Epithelial cell of esophagus (primary cell): ENCODE results near the gene JPH3.

Experiments
- DNase-seq: peaks from one replicate; pipeline ENCODE4 v3.0.0; 2010; ENCODE audit warnings: low read depth
- H3K4me3 ChIP-seq: 2 replicates; pipeline ENCODE4 v1.5.1; 2011; ENCODE audit warnings: mild to moderate bottlenecking, low read length, control low read depth
- TF ChIP-seq, protein P1 (sequence below): IDR thresholded peaks from 2 replicates; pipeline ENCODE4 v1.5.1; 2011; ENCODE audit warnings: low read depth, mild to moderate bottlenecking, low read length, control low read depth, inconsistent platforms; ENCODE audit not compliant: insufficient read depth; ENCODE audit errors: missing control alignments

The JPH3 gene

DNA sequence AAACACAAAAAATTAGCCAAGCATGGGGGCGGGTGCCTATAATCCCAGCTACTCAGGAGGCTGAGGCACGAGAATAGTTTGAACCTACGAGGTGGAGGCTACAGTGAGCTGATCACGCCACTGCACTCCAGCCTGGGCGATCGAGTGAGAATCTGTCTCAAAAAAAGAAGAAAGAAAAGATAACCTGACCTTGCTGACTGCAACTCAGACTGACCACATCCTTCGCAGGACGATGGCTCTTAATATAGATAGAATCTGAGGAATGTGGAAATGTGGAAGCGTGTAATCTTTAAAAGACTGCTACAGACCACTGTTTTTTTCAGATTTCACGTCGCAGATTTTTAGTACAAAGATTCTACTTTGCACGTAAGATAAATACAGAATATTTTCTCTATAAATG lies 125.7 kb downstream of the JPH3 start:
- TF ChIP-seq, protein P1, sequence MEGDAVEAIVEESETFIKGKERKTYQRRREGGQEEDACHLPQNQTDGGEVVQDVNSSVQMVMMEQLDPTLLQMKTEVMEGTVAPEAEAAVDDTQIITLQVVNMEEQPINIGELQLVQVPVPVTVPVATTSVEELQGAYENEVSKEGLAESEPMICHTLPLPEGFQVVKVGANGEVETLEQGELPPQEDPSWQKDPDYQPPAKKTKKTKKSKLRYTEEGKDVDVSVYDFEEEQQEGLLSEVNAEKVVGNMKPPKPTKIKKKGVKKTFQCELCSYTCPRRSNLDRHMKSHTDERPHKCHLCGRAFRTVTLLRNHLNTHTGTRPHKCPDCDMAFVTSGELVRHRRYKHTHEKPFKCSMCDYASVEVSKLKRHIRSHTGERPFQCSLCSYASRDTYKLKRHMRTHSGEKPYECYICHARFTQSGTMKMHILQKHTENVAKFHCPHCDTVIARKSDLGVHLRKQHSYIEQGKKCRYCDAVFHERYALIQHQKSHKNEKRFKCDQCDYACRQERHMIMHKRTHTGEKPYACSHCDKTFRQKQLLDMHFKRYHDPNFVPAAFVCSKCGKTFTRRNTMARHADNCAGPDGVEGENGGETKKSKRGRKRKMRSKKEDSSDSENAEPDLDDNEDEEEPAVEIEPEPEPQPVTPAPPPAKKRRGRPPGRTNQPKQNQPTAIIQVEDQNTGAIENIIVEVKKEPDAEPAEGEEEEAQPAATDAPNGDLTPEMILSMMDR, result no peak

DNA sequence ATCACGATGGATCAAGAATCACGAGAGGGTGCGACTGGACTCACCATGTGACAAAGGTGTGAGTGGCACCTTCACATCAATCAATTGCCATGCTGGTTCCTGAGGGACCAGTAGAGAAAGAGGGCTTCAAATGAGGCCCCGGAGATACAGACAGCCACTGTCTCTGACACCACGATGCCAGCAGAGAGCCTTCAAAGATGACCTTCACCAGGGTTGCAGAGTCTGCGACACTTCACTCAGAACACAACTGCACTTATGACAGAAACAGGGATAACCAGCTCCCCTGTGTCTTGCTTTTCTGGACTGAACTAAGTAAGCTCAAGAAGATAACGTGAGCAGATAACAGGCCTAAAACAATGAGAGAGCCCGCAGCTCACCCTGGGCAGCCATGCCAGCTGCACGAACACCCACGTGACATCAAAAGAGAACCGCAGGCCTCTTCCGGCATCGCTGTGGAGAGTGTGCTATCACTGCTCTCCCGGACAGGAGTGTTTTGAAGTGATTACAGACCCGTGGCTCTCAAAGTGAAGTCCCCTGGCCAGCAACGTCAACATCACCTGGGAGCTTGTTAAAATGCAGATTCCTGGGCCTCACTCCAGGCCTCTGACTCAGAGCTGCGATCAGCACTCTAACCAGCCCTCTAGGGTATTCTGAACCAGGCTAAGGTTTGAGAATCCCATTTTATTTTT lies 127.1 kb downstream of the JPH3 start:
- TF ChIP-seq, protein P1, result no peak
- H3K4me3 ChIP-seq, result no peak overlapping the region
- DNase-seq, result no peak

More for the DNA sequence above, 125.7 kb downstream of the JPH3 start:
- no peak for DNase-seq
- no peak overlapping the region for H3K4me3 ChIP-seq

GRCh38 chr16:87731607-87732006 lies 129.3 kb downstream of the JPH3 start:
- TF ChIP-seq, protein P1, result no peak
- no peak overlapping the region for H3K4me3 ChIP-seq
- no peak for DNase-seq

DNA sequence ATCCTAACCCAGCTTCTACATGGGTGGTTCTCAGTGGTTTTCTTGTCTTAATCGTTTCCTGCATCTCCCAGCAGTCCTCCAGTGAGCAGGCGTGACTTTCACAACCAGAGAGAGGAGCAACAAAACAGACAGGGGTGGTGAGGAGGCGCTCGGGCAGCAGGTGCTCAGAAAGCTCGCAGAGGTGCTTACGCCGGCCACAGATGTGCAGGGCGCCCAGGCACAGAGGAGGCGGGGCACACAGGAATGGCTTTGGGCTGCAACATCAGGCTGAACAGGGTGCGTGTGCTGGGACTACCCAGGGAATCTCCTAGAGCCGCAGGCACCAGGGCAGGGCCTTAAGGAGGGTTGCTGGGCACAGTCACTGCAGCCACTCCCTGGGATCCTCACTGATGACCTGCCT lies 130.9 kb downstream of the JPH3 start:
- TF ChIP-seq, protein P1, result no peak
- DNase-seq, result no peak
- H3K4me3 ChIP-seq, result no peak overlapping the region

DNA sequence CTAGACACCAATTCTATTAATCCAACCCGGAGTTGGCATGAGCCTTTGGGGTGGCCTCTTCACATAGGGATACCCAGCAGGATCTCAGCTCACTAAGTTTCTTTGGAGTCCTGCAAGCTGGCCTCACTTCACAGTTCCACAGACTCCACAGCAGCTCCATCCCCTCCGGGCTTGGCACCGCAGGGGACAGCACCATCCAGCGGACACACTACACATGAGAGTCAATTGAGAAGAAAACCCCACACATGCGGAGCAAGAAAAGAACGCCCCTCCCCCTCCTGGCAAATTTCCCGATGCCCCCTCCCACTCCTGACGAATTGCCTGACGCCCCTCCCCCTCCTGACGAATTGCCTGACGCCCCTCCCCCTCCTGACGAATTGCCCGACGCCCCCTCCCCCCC lies 132.3 kb downstream of the JPH3 start:
- H3K4me3 ChIP-seq, result no peak overlapping the region
- DNase-seq, result no peak
- TF ChIP-seq, protein P1, result no peak

DNA sequence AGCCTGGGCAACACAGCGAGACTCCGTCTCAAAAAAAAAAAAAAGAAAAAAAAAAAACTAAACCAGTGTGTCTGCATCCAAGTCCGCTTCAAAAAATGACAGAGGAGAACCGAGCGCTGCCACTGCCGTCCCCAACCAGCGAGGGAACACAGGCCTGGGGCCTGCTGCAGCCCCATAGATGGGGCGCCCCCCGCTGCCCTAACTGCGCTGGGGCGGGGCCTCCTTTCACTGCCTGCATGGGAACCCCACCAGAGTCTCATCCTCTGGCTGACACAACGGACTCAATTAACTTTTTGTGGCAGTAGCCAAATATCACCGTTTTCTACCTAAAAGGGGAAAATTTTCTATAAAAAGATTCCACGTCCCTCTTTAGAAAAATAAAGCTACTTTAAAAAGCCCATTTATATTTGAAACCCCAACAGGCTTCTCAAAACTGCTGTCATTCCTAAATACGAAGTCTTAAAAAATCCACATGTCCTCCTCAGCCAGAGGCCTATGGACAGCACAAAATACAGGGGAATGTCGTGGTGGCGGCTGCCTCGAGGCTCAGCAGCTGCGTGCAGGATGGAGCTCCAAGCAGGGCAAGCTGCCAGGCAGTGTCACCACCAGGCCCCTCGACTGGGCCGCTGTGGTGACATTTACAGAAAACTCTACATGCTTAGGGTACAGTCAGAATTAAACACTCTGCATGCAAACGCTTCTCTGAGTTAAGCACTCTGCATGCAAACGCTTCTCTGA lies 133.1 kb downstream of the JPH3 start:
- TF ChIP-seq, protein P1, result no peak
- no peak for DNase-seq
- no peak overlapping the region for H3K4me3 ChIP-seq
